SK-N-SH treated with all-trans-retinoic acid at 6 μM for 48 hours (cell line): ENCODE results near the gene CSRNP3.

Source experiments
- TF ChIP-seq, protein P1 (sequence below): fragments of 250-450 bp; sonication (Bioruptor Pico); IDR thresholded peaks from 2 replicates; pipeline ENCODE4 v1.8.0; 2020; ENCODE audit warnings: mild to moderate bottlenecking, moderate library complexity, borderline replicate concordance
- TF ChIP-seq, protein P2 (sequence below): fragments of 250-450 bp; sonication (Bioruptor Pico); IDR thresholded peaks from 2 replicates; pipeline ENCODE4 v1.5.1; 2021; ENCODE audit warnings: mild to moderate bottlenecking, moderate library complexity

DNA sequence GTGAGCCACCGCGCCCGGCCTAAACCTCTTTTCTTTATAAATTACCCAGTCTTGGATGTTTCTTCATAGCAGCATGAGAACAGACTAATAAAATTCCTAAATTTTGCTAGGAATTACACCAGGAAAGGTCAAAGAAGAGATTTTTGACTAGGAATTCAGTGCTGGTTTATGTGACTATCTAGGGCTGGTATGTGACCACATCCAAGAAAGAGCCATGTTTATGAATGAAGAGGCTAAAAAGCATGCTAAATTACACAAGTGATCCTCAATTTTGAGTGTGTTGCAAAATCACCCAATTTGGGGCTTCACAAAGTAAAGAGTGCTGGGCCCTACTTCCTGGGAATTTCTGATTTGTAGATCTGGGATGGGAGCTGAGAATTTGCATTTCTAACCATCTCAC lies 123.6 kb downstream of the CSRNP3 start:
- TF ChIP-seq, protein P1, sequence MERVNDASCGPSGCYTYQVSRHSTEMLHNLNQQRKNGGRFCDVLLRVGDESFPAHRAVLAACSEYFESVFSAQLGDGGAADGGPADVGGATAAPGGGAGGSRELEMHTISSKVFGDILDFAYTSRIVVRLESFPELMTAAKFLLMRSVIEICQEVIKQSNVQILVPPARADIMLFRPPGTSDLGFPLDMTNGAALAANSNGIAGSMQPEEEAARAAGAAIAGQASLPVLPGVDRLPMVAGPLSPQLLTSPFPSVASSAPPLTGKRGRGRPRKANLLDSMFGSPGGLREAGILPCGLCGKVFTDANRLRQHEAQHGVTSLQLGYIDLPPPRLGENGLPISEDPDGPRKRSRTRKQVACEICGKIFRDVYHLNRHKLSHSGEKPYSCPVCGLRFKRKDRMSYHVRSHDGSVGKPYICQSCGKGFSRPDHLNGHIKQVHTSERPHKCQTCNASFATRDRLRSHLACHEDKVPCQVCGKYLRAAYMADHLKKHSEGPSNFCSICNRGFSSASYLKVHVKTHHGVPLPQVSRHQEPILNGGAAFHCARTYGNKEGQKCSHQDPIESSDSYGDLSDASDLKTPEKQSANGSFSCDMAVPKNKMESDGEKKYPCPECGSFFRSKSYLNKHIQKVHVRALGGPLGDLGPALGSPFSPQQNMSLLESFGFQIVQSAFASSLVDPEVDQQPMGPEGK (CRISPR knock-in tag): no peak
- TF ChIP-seq, protein P2, sequence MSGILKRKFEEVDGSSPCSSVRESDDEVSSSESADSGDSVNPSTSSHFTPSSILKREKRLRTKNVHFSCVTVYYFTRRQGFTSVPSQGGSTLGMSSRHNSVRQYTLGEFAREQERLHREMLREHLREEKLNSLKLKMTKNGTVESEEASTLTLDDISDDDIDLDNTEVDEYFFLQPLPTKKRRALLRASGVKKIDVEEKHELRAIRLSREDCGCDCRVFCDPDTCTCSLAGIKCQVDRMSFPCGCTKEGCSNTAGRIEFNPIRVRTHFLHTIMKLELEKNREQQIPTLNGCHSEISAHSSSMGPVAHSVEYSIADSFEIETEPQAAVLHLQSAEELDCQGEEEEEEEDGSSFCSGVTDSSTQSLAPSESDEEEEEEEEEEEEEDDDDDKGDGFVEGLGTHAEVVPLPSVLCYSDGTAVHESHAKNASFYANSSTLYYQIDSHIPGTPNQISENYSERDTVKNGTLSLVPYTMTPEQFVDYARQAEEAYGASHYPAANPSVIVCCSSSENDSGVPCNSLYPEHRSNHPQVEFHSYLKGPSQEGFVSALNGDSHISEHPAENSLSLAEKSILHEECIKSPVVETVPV (CRISPR knock-in tag): no peak
